Stimulated activated CD4-positive, alpha-beta T cell treated with anti-CD3 and anti-CD28 coated beads, Interleukin-4, amount 100 ng/mL, for 24 hours (primary cell): ENCODE results near the gene DRC3.

Experiments
- DNase-seq: peaks from one replicate; pipeline ENCODE4 v3.0.0-alpha.2; 2020

Gene DRC3

GRCh38 chr17:17970699-17971430, 1.8 kb upstream of the DRC3 start:
- DNase-seq, result no peak

GRCh38 chr17:17971431-17972125, 1.1 kb upstream of the DRC3 start:
- no peak for DNase-seq

GRCh38 chr17:17972952-17973254, 241 bp downstream of the DRC3 start:
- DNase-seq, result no peak

- no peak for DNase-seq
Measured at GRCh38 chr17:17975436-17975835, 2.8 kb downstream of the DRC3 start.

- no peak for DNase-seq
Measured at GRCh38 chr17:17976931-17977570, 4.4 kb downstream of the DRC3 start.

- no peak for DNase-seq
Measured at GRCh38 chr17:17978481-17979424, 6.1 kb downstream of the DRC3 start.

- DNase-seq, result no peak
Measured at GRCh38 chr17:17979778-17980177, 7.1 kb downstream of the DRC3 start.

GRCh38 chr17:17981330-17981729, 8.7 kb downstream of the DRC3 start:
- DNase-seq, result no peak

GRCh38 chr17:17982801-17983200, 10.1 kb downstream of the DRC3 start:
- no peak for DNase-seq

GRCh38 chr17:17983376-17983775, 10.7 kb downstream of the DRC3 start:
- no peak for DNase-seq

- no peak for DNase-seq
Measured at GRCh38 chr17:17983776-17984175, 11.1 kb downstream of the DRC3 start.

- no peak for DNase-seq
Measured at GRCh38 chr17:17985153-17985552, 12.5 kb downstream of the DRC3 start.

- DNase-seq, result no peak
Measured at GRCh38 chr17:17985555-17985954, 12.9 kb downstream of the DRC3 start.

- no peak for DNase-seq
Measured at GRCh38 chr17:17987187-17987896, 14.7 kb downstream of the DRC3 start.

- DNase-seq, result no peak
Measured at GRCh38 chr17:17987901-17988300, 15.2 kb downstream of the DRC3 start.

GRCh38 chr17:17988427-17988945, 15.8 kb downstream of the DRC3 start:
- no peak for DNase-seq

- no peak for DNase-seq
Measured at GRCh38 chr17:17989081-17989480, 16.4 kb downstream of the DRC3 start.

GRCh38 chr17:17989618-17990017, 17.0 kb downstream of the DRC3 start:
- DNase-seq, result no peak

GRCh38 chr17:17990282-17990681, 17.6 kb downstream of the DRC3 start:
- DNase-seq, result no peak

- no peak for DNase-seq
Measured at GRCh38 chr17:17993366-17993765, 20.7 kb downstream of the DRC3 start.

GRCh38 chr17:17993852-17994251, 21.2 kb downstream of the DRC3 start:
- DNase-seq, result no peak
